ENCODE results near the gene FGR.

GRCh38 chr1:27632387-27633297, 2.3 kb downstream of the FGR start:
- TF ChIP-seq POLR2A (IDR thresholded peaks at IDR 0.05; ENCODE audit: borderline replicate concordance, extremely low read depth, insufficient read depth, insufficient read length) (no peak), POLR2AphosphoS5 (IDR thresholded peaks at IDR 0.05; ENCODE audit: low read depth, low read length) (no peak), CTCF (IDR thresholded peaks at IDR 0.05 in 2 of 3, conservative IDR thresholded peaks at IDR 0.05 in 1 of 3; ENCODE audit: borderline replicate concordance in 1 of 3, insufficient read depth in 1 of 3, low read depth in 2 of 3, low read length in 2 of 3) (no peak), REST (IDR thresholded peaks at IDR 0.05; ENCODE audit: low read depth) (no peak), EZH2 (IDR thresholded peaks at IDR 0.05) (no peak), CEBPB (IDR thresholded peaks at IDR 0.05; ENCODE audit: low read depth) (no peak), ZNF274 (IDR thresholded peaks at IDR 0.05; ENCODE audit: low read depth, low read length) (no peak), JUND (IDR thresholded peaks at IDR 0.05) (no peak), SP1 (IDR thresholded peaks at IDR 0.05; ENCODE audit: low read depth) (no peak), ATF3 (IDR thresholded peaks at IDR 0.05) (no peak)
